H1 (cell line): ENCODE data around the gene MRC2. TPM values are rescaled to one million over a fixed set of nuclear protein-coding genes. Genes with fewer than 3 reads are reported as not detected.

Source experiments
- CTCF ChIA-PET: fragments of 300-600 bp; sonication (Branson Sonifier 250); formaldehyde crosslinking; loops from one replicate; lab custom pipeline; 2021; ENCODE audit not compliant: partially characterized antibody; lab: Charles Lee
- POLR2A ChIA-PET: fragments of 300-600 bp; sonication (Branson Sonifier 250); formaldehyde crosslinking; loops from one replicate; lab custom pipeline; 2021; ENCODE audit warnings: inconsistent platforms; ENCODE audit not compliant: partially characterized antibody; lab: Charles Lee
- DNase-seq, 2 experiments: peaks; one replicate each; pipeline versions ENCODE4 v3.0.0 to v3.0.0-alpha.2; 2010 to 2022; ENCODE audit warnings: low spot score in 2 of 2, low read depth in 1 of 2, mixed read lengths in 1 of 2
- FAIRE-seq: peaks from 2 replicates; lab custom pipeline; 2011; peaks lifted over from hg19 to GRCh38; lab: Jason Lieb, UNC
- H2AFZ ChIP-seq: 2 replicates; pipeline ENCODE4 v1.8.1; 2012; ENCODE audit warnings: low read length, inconsistent platforms
- H2AK5ac ChIP-seq: 2 replicates; pipeline ENCODE4 v1.6.1; 2013; ENCODE audit warnings: low read depth, low read length
- H2BK120ac ChIP-seq: replicated peaks from 2 replicates; pipeline ENCODE3; 2013; ENCODE audit warnings: low read depth, low read length, inconsistent platforms
- H2BK12ac ChIP-seq: 2 replicates; pipeline ENCODE4 v1.6.1; 2013; ENCODE audit warnings: low read depth, low read length
- H2BK15ac ChIP-seq: 2 replicates; pipeline ENCODE4 v1.6.1; 2013; ENCODE audit warnings: low read length
- H2BK20ac ChIP-seq: 2 replicates; pipeline ENCODE4 v1.6.1; 2013; ENCODE audit warnings: low read length
- H2BK5ac ChIP-seq: 2 replicates; pipeline ENCODE4 v1.6.1; 2013; ENCODE audit warnings: low read depth, low read length
- H3K14ac ChIP-seq: 2 replicates; pipeline ENCODE4 v1.6.1; 2013; ENCODE audit warnings: inconsistent platforms; ENCODE audit not compliant: insufficient read length
- H3K18ac ChIP-seq: 2 replicates; pipeline ENCODE4 v1.6.1; 2013; ENCODE audit warnings: low read length; ENCODE audit errors: extremely low read depth
- H3K23ac ChIP-seq: 2 replicates; pipeline ENCODE4 v1.6.1; 2013; ENCODE audit warnings: inconsistent platforms; ENCODE audit not compliant: insufficient read length
- H3K23me2 ChIP-seq: 2 replicates; pipeline ENCODE4 v1.6.1; 2013; ENCODE audit warnings: low read depth, low read length
- H3K27ac ChIP-seq: 2 replicates; pipeline ENCODE4 v1.6.1; 2011; ENCODE audit warnings: low read depth, low read length, inconsistent platforms
- H3K27me3 ChIP-seq, 4 experiments: replicated peaks in 1 of 4; 1 replicate in 1 of 4; 2 replicates in 3 of 4; pipeline versions ENCODE4 v1.6.1 to v1.8.1; 2011 to 2013; ENCODE audit warnings: low read length in 3 of 4, mild to moderate bottlenecking in 3 of 4, inconsistent platforms in 2 of 4, mixed read lengths in 2 of 4, moderate library complexity in 1 of 4; ENCODE audit not compliant: control insufficient read depth in 3 of 4, insufficient read depth in 3 of 4; ENCODE audit errors: extremely low read depth in 1 of 4
- H3K36me3 ChIP-seq, 4 experiments: 2 replicates each; pipeline versions ENCODE4 v1.6.1 to v1.8.1; 2011 to 2013; ENCODE audit warnings: mild to moderate bottlenecking in 4 of 4, low read length in 3 of 4, moderate library complexity in 2 of 4, control low read depth in 1 of 4, inconsistent platforms in 1 of 4; ENCODE audit not compliant: insufficient read depth in 4 of 4, control insufficient read depth in 2 of 4
- H3K4ac ChIP-seq: replicated peaks from 2 replicates; pipeline ENCODE3; 2013; ENCODE audit warnings: low read length, low read depth, mixed read lengths, inconsistent platforms; ENCODE audit not compliant: insufficient read length
- H3K4me1 ChIP-seq, 4 experiments: replicated peaks in 1 of 4; 1 replicate in 1 of 4; 2 replicates in 3 of 4; pipeline versions ENCODE4 v1.6.1 to v1.8.1; 2011 to 2013; ENCODE audit warnings: low read length in 3 of 4, inconsistent platforms in 2 of 4, mixed read lengths in 1 of 4; ENCODE audit not compliant: insufficient read depth in 4 of 4, control insufficient read depth in 3 of 4
- H3K4me2 ChIP-seq, 2 experiments: 2 replicates each; pipeline versions ENCODE4 v1.6.1 to v1.8.1; 2011 to 2013; ENCODE audit warnings: low read depth in 2 of 2, low read length in 2 of 2, control low read depth in 1 of 2, inconsistent platforms in 1 of 2, mild to moderate bottlenecking in 1 of 2; ENCODE audit not compliant: insufficient read depth in 1 of 2
- H3K4me3 ChIP-seq, 4 experiments: fragments of 200-600, 300-600 bp in 1 of 4; sonication (generic), shearing (Covaris generic), sonication (Bioruptor Twin) in 1 of 4; 2 replicates each; pipeline versions ENCODE4 v1.5.1 to v1.8.1; 2011 to 2016; ENCODE audit warnings: low read length in 4 of 4, low read depth in 3 of 4, control low read depth in 2 of 4, inconsistent platforms in 2 of 4, mild to moderate bottlenecking in 2 of 4, mixed read lengths in 1 of 4, moderate library complexity in 1 of 4; ENCODE audit not compliant: insufficient read depth in 2 of 4; ENCODE audit errors: extremely low read depth in 1 of 4
- H3K56ac ChIP-seq: replicated peaks from 2 replicates; pipeline ENCODE3; 2013; ENCODE audit warnings: low read depth, mild to moderate bottlenecking, mixed read lengths, low read length, inconsistent platforms; ENCODE audit not compliant: insufficient read length
- H3K79me1 ChIP-seq: 2 replicates; pipeline ENCODE4 v1.6.1; 2013; ENCODE audit warnings: low read depth, low read length, control low read depth
- H3K79me2 ChIP-seq, 2 experiments: 2 replicates each; pipeline versions ENCODE4 v1.6.1 to v1.8.1; 2012 to 2013; ENCODE audit warnings: low read length in 2 of 2, mild to moderate bottlenecking in 2 of 2, inconsistent platforms in 1 of 2; ENCODE audit not compliant: insufficient read depth in 2 of 2, control insufficient read depth in 1 of 2
- H3K9ac ChIP-seq, 4 experiments: replicated peaks in 1 of 4; 1 replicate in 1 of 4; 2 replicates in 3 of 4; pipeline versions ENCODE4 v1.6.1 to v1.8.1; 2011 to 2013; ENCODE audit warnings: low read depth in 3 of 4, low read length in 3 of 4, control low read depth in 2 of 4, mild to moderate bottlenecking in 2 of 4, moderate library complexity in 2 of 4, inconsistent platforms in 1 of 4; ENCODE audit errors: extremely low read depth in 1 of 4
- H3K9me3 ChIP-seq, 2 experiments: 2 replicates each; pipeline versions ENCODE4 v1.6.1 to v1.8.1; 2012 to 2013; ENCODE audit warnings: mild to moderate bottlenecking in 2 of 2, moderate library complexity in 2 of 2, control low read depth in 1 of 2, inconsistent platforms in 1 of 2, low read depth in 1 of 2, low read length in 1 of 2, mixed read lengths in 1 of 2; ENCODE audit not compliant: insufficient read depth in 2 of 2
- H4K20me1 ChIP-seq, 2 experiments: replicated peaks in 1 of 2; 2 replicates each; pipeline versions ENCODE3 to v1.8.1; 2011 to 2013; ENCODE audit warnings: inconsistent platforms in 2 of 2, low read length in 2 of 2, mild to moderate bottlenecking in 1 of 2; ENCODE audit not compliant: insufficient read depth in 2 of 2, control insufficient read depth in 1 of 2
- H4K5ac ChIP-seq: 2 replicates; pipeline ENCODE4 v1.6.1; 2013; ENCODE audit warnings: low read length, low read depth, mixed read lengths, inconsistent platforms; ENCODE audit not compliant: insufficient read length
- H4K8ac ChIP-seq: 2 replicates; pipeline ENCODE4 v1.8.0; 2013; ENCODE audit warnings: mild to moderate bottlenecking, moderate library complexity, low read length, inconsistent platforms; ENCODE audit not compliant: insufficient read depth; ENCODE audit errors: extremely low read depth
- H4K91ac ChIP-seq: replicated peaks from 2 replicates; pipeline ENCODE3; 2013; ENCODE audit warnings: low read length, mixed read lengths, inconsistent platforms; ENCODE audit not compliant: insufficient read length
- BACH1 ChIP-seq: IDR thresholded peaks from 2 replicates; pipeline ENCODE4 v1.6.1; 2012; ENCODE audit warnings: low read length, improper control_type of control experiment
- CHD1 ChIP-seq: IDR thresholded peaks from 2 replicates; pipeline ENCODE4 v1.6.1; 2012; ENCODE audit warnings: low read depth, low read length, improper control_type of control experiment
- CREB1 ChIP-seq: IDR thresholded peaks from 2 replicates; pipeline ENCODE4 v1.6.1; 2012; ENCODE audit warnings: inconsistent platforms
- EGR1 ChIP-seq: IDR thresholded peaks from 2 replicates; pipeline ENCODE4 v1.6.1; 2011; ENCODE audit warnings: low read depth, low read length, borderline replicate concordance
- HDAC2 ChIP-seq, 2 experiments: fragments of 300-600 bp in 1 of 2; sonication (generic) in 1 of 2; IDR thresholded peaks; 2 replicates each; pipeline ENCODE4 v1.6.1; 2011 to 2012; ENCODE audit warnings: low read depth in 2 of 2, low read length in 2 of 2, mild to moderate bottlenecking in 2 of 2, moderate library complexity in 2 of 2, borderline replicate concordance in 1 of 2, inconsistent platforms in 1 of 2
- KDM5A ChIP-seq: fragments of 200-600 bp; IDR thresholded peaks from 2 replicates; pipeline ENCODE4 v1.7.1; 2012; ENCODE audit warnings: mild to moderate bottlenecking, low read length, inconsistent platforms, mixed read lengths
- NANOG ChIP-seq: IDR thresholded peaks from 2 replicates; pipeline ENCODE4 v1.6.1; 2011; ENCODE audit warnings: low read length, low read depth, mild to moderate bottlenecking, inconsistent platforms; ENCODE audit not compliant: insufficient read depth, poor library complexity, severe bottlenecking
- SAP30 ChIP-seq: fragments of 300-600 bp; sonication (generic); IDR thresholded peaks from 2 replicates; pipeline ENCODE4 v1.7.1; 2012; ENCODE audit warnings: low read length, moderate library complexity, mild to moderate bottlenecking, inconsistent platforms; ENCODE audit not compliant: insufficient read depth, insufficient replicate concordance
- SIX5 ChIP-seq: IDR thresholded peaks from 2 replicates; pipeline ENCODE4 v1.6.1; 2011; ENCODE audit warnings: mild to moderate bottlenecking, low read depth, low read length
- TCF12 ChIP-seq: IDR thresholded peaks from 2 replicates; pipeline ENCODE4 v1.6.1; 2011; ENCODE audit warnings: low read depth, mild to moderate bottlenecking, low read length
- YY1 ChIP-seq: IDR thresholded peaks from 2 replicates; pipeline ENCODE4 v1.6.1; 2011; ENCODE audit warnings: low read depth, mild to moderate bottlenecking, low read length
- WGBS, 2 experiments: shearing (Covaris generic) in 1 of 2; methylation state at CpG; one replicate each; pipeline versions ENCODE4 v1.1.6 to v1.1.7; 2013 to 2015; ENCODE audit warnings: low lambda C conversion rate in 2 of 2, mixed read lengths in 2 of 2, inconsistent platforms in 1 of 2, low coverage in 1 of 2, missing lambda C conversion rate in 1 of 2; ENCODE audit not compliant: insufficient replicate concordance in 2 of 2, insufficient coverage in 1 of 2, insufficient read length in 1 of 2; ENCODE audit errors: extremely low coverage in 1 of 2, missing lambda C conversion rate in 1 of 2; 5-methylcytosine and 5-hydroxymethylcytosine counted together
- polyA plus RNA-seq, 7 experiments: library from polyadenylated mRNA; depleted of rRNA in 3 of 7; stranded (reverse) in 5 of 7; unstranded in 2 of 7; fragments of >200 nt in 5 of 7; fragments of 200-250 nt in 2 of 7; gene quantifications; 1 replicate in 5 of 7; 2 replicates in 1 of 7; 4 replicates in 1 of 7; pipeline versions ENCODE4 v1.2.1 to v1.2.3, GENCODE V29; 2011 to 2013; ENCODE audit warnings: missing spikeins in 2 of 7, mixed read lengths in 2 of 7
- total RNA-seq: library from RNA; stranded (reverse); fragmentation: NEBNext Ultra II Directional; extraction: Animal tissue kit (Norgen Biotek cat#: 25700); gene quantifications from 2 replicates; pipeline ENCODE4 v1.2.1, GENCODE V29; 2021
- TF ChIP-seq, protein P1 (sequence below): IDR thresholded peaks from 2 replicates; pipeline ENCODE4 v1.6.1; 2011; ENCODE audit warnings: low read depth, mild to moderate bottlenecking, low read length; ENCODE audit not compliant: insufficient read depth

Gene MRC2
- total and polyA plus RNA-seq, 2 of the 8 experiments (the other 6 are each of a cell fraction or from before 2014, with no cell fraction given) = 7.0 to 24.2 TPM

DNA sequence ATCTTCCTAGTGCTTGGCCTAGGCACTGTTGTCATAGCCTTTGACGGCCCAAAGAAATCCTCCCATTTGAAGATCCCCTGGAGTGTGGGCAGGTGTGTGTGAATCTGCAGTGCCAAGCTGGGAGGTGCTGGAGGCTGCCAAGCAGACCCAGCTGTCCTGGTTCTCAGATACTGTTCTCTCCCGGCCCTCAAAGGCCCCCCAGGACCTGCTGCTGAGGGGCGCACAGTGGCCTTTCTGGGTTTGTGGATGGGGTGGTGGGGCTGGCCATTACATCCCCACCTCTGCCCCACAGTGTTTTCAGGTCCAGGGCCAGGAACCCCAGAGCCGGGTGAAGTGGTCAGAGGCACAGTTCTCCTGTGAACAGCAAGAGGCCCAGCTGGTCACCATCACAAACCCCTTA is 60.5 kb downstream of the MRC2 start:
- DNase-seq (no peak), FAIRE-seq (no peak)
- peak overlapping the region; percentile 35 for H4K8ac ChIP-seq
- H3K79me2 ChIP-seq = no peaks in the 10 kb centered on the region
- no peak overlapping the region for H3K9ac ChIP-seq
- H3K14ac ChIP-seq = no peak overlapping the region
- peaks cover 0 to 1% of the 10 kb centered on the region in 2 experiments for H4K20me1 ChIP-seq
- H3K23me2 ChIP-seq = no peaks in the 10 kb centered on the region
- POLR2A ChIA-PET = interaction anchor here (0.6 to 1.0 kb wide), 2 partner anchors 287 to 738 kb away, joined by 4 read pairs; no protein-coding TSS in a partner anchor
- H3K27ac ChIP-seq = no peak overlapping the region
- H2BK20ac ChIP-seq = no peak overlapping the region
- H3K4me3 ChIP-seq = no peak overlapping the region
- no peaks in the 10 kb centered on the region for H3K79me1 ChIP-seq
- no peak overlapping the region for H2BK15ac ChIP-seq
- WGBS, 2 experiments = 86% methylated on average over 4 of the region's 4 CpGs; no CpG with 5 or more reads in 1 of the 2 experiments
- H2AK5ac ChIP-seq = no peak overlapping the region
- peaks cover 0 to 3% of the 10 kb centered on the region in 2 experiments; a peak in 1 of 4 replicates for H3K9me3 ChIP-seq
- no peaks in the 10 kb centered on the region for H3K27me3 ChIP-seq
- no peaks in the 10 kb centered on the region; a peak in 1 of 7 replicates for H3K4me1 ChIP-seq
- no peak overlapping the region for H2BK120ac ChIP-seq
- no peak overlapping the region for H2BK5ac ChIP-seq
- CTCF ChIA-PET = interaction anchor here (0.5 to 1.5 kb wide), 4 partner anchors 8 to 35 kb away, joined by 3 to 4 read pairs (median 4); no protein-coding TSS in a partner anchor
- no peak overlapping the region for H3K18ac ChIP-seq
- H3K23ac ChIP-seq = no peak overlapping the region
- TF ChIP-seq CHD1 = no peak
- TF ChIP-seq, protein P1, sequence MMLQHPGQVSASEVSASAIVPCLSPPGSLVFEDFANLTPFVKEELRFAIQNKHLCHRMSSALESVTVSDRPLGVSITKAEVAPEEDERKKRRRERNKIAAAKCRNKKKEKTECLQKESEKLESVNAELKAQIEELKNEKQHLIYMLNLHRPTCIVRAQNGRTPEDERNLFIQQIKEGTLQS = no peak
- TF ChIP-seq NANOG = no peak
- TF ChIP-seq YY1 = no peak
- TF ChIP-seq BACH1 = no peak
- TF ChIP-seq SIX5 = no peak
- no peak for TF ChIP-seq SAP30
- TF ChIP-seq TCF12 = no peak
- no peak for TF ChIP-seq KDM5A
- TF ChIP-seq CREB1 = no peak
- TF ChIP-seq EGR1 = no peak
- TF ChIP-seq HDAC2 (IDR thresholded peaks at IDR 0.05; ENCODE audit: borderline replicate concordance in 1 of 2, low read depth in 2 of 2, low read length in 2 of 2) = no peak
- no peak overlapping the region for H3K4ac ChIP-seq
- H3K4me2 ChIP-seq = no peak overlapping the region
- no peak overlapping the region for H4K5ac ChIP-seq
- H2BK12ac ChIP-seq = no peak overlapping the region
- no peak overlapping the region for H2AFZ ChIP-seq
- H3K36me3 ChIP-seq = peaks cover 0 to 5% (median 0%) of the 10 kb centered on the region in 4 experiments; a peak in 2 of 8 replicates
- no peak overlapping the region for H3K56ac ChIP-seq
- H4K91ac ChIP-seq = no peak overlapping the region
